Measurements from ENCODE around the gene FIGNL1.
"Not testable (repeated sequence)": the region's sequence is repeated elsewhere in the genome, so short reads cannot be mapped to it uniquely, and the experiment has no call there.

The FIGNL1 gene

GRCh38 chr7:50471970-50472369 lies 21.8 kb upstream of the FIGNL1 start:
- no peak for DNase-seq (ENCODE audit: low read depth in 1 of 2, low spot score in 1 of 2)

GRCh38 chr7:50470250-50471163 lies 20.4 kb upstream of the FIGNL1 start:
- DNase-seq (ENCODE audit: low read depth in 1 of 2, low spot score in 1 of 2): no peak

- no peak for DNase-seq (ENCODE audit: low read depth in 1 of 2, low spot score in 1 of 2)
These were observed 19.0 kb upstream of the FIGNL1 start for GRCh38 chr7:50469181-50469580.

- peak; percentile 54 to 74 for DNase-seq (ENCODE audit: low read depth in 1 of 2, low spot score in 1 of 2)
These were observed 17.9 kb upstream of the FIGNL1 start for GRCh38 chr7:50467817-50468610.

- DNase-seq (ENCODE audit: low read depth in 1 of 2, low spot score in 1 of 2): no peak
These were observed 16.9 kb upstream of the FIGNL1 start for GRCh38 chr7:50466815-50467585.

- DNase-seq (ENCODE audit: low read depth in 1 of 2, low spot score in 1 of 2): no peak
These were observed 12.9 kb upstream of the FIGNL1 start for GRCh38 chr7:50463035-50463434.

- DNase-seq (ENCODE audit: low read depth in 1 of 2, low spot score in 1 of 2): no peak
These were observed 12.2 kb upstream of the FIGNL1 start for GRCh38 chr7:50462361-50462760.

- no peak for DNase-seq (ENCODE audit: low read depth in 1 of 2, low spot score in 1 of 2)
These were observed 11.5 kb upstream of the FIGNL1 start for GRCh38 chr7:50461695-50462094.

GRCh38 chr7:50459183-50459582 lies 9.0 kb upstream of the FIGNL1 start:
- not testable (repeated sequence) for DNase-seq (ENCODE audit: low read depth in 1 of 2, low spot score in 1 of 2)

GRCh38 chr7:50458651-50459050 lies 8.5 kb upstream of the FIGNL1 start:
- not testable (repeated sequence) for DNase-seq (ENCODE audit: low read depth in 1 of 2, low spot score in 1 of 2)

GRCh38 chr7:50456371-50457123 lies 6.4 kb upstream of the FIGNL1 start:
- DNase-seq (ENCODE audit: low read depth in 1 of 2, low spot score in 1 of 2): no peak

GRCh38 chr7:50455658-50456057 lies 5.5 kb upstream of the FIGNL1 start:
- DNase-seq (ENCODE audit: low read depth in 1 of 2, low spot score in 1 of 2): no peak

GRCh38 chr7:50454968-50455367 lies 4.8 kb upstream of the FIGNL1 start:
- DNase-seq (ENCODE audit: low read depth in 1 of 2, low spot score in 1 of 2): no peak

- DNase-seq (ENCODE audit: low read depth in 1 of 2, low spot score in 1 of 2): no peak
These were observed 461 bp upstream of the FIGNL1 start for GRCh38 chr7:50450590-50451032.

GRCh38 chr7:50449501-50449880 lies 659 bp downstream of the FIGNL1 start:
- DNase-seq (ENCODE audit: low read depth in 1 of 2, low spot score in 1 of 2): no peak

- DNase-seq (ENCODE audit: low read depth in 1 of 2, low spot score in 1 of 2): no peak
These were observed 1.3 kb downstream of the FIGNL1 start for GRCh38 chr7:50448823-50449222.

- no peak for DNase-seq (ENCODE audit: low read depth in 1 of 2, low spot score in 1 of 2)
These were observed 3.6 kb downstream of the FIGNL1 start for GRCh38 chr7:50446542-50446960.

GRCh38 chr7:50436133-50436806 lies 13.9 kb downstream of the FIGNL1 start:
- DNase-seq (ENCODE audit: low read depth in 1 of 2, low spot score in 1 of 2): no peak

- no peak for DNase-seq (ENCODE audit: low read depth in 1 of 2, low spot score in 1 of 2)
These were observed 18.3 kb downstream of the FIGNL1 start for GRCh38 chr7:50431722-50432305.

GRCh38 chr7:50431316-50431715 lies 18.8 kb downstream of the FIGNL1 start:
- DNase-seq (ENCODE audit: low read depth in 1 of 2, low spot score in 1 of 2): no peak
